Esophagus muscularis mucosa (tissue), 4 donors: Measurements from ENCODE around the gene MOB1B. TPM values are rescaled to one million over a fixed set of nuclear protein-coding genes. Genes with fewer than 3 reads are reported as not detected.

Source experiments
- DNase-seq: peaks from one replicate; pipeline ENCODE4 v3.0.0-alpha.2; 2017; ENCODE audit errors: extremely low spot score
- H3K27ac ChIP-seq, 4 donors: fragments of 200-600 bp; sonication (generic); replicated peaks in 1 of 4; 1 replicate in 3 of 4; 2 replicates in 1 of 4; pipeline ENCODE4 v1.5.1; 2016 to 2019; ENCODE audit warnings: mild to moderate bottlenecking in 1 of 4
- H3K27me3 ChIP-seq, 4 donors: fragments of 200-600 bp; sonication (generic); one replicate each; pipeline versions ENCODE4 v1.5.1 to v1.6.0; 2016 to 2019
- H3K36me3 ChIP-seq, 4 donors: fragments of 200-600 bp; sonication (generic); one replicate each; pipeline ENCODE4 v1.5.1; 2016 to 2019
- H3K4me1 ChIP-seq, 4 donors: fragments of 200-600 bp; sonication (generic); one replicate each; pipeline ENCODE4 v1.5.1; 2016 to 2019
- H3K4me3 ChIP-seq, 4 donors: fragments of 200-600 bp; sonication (generic); 1 replicate in 2 of 4; 2 replicates in 2 of 4; pipeline ENCODE4 v1.5.1; 2016 to 2019; ENCODE audit warnings: mild to moderate bottlenecking in 4 of 4, moderate library complexity in 1 of 4
- H3K9me3 ChIP-seq, 4 donors: fragments of 200-600 bp; sonication (generic); 1 replicate in 3 of 4; 2 replicates in 1 of 4; pipeline ENCODE4 v1.5.1; 2016 to 2019
- EP300 ChIP-seq: sonication (generic); formaldehyde crosslinking; IDR thresholded peaks from one replicate; pipeline ENCODE4 v1.6.1; 2017; ENCODE audit warnings: antibody characterized with exemption
- POLR2A ChIP-seq: fragments of 450-650 bp; IDR thresholded peaks from one replicate; pipeline ENCODE4 v1.6.1; 2017; ENCODE audit warnings: antibody characterized with exemption, moderate library complexity, mild to moderate bottlenecking, low read depth
- POLR2AphosphoS5 ChIP-seq, 2 donors: sonication (generic); formaldehyde crosslinking; IDR thresholded peaks; one replicate each; pipeline ENCODE4 v1.6.1; 2017; ENCODE audit warnings: antibody characterized with exemption in 2 of 2
- WGBS: methylation state at CpG from one replicate; pipeline ENCODE4 v1.1.5; 2018; 5-methylcytosine and 5-hydroxymethylcytosine counted together
- intact Hi-C: fragments of 100-400 bp; cut with DNase I; formaldehyde crosslinking; loops from one replicate; pipeline ENCODE4 v1.15.1; 2023
- total RNA-seq, 4 donors: library from RNA; depleted of rRNA; stranded (reverse); fragments of >200 nt; gene quantifications; one replicate each; pipeline versions ENCODE4 v1.1.0 to v1.2.1, GENCODE V29; 2016
- TF ChIP-seq, protein P1 (sequence below), 3 experiments: fragments of 200-600 bp in 2 of 3; fragments of 450-650 bp in 1 of 3; sonication (generic) in 2 of 3; IDR thresholded peaks; one replicate each; pipeline ENCODE4 v1.5.1; 2017 to 2019; ENCODE audit warnings: antibody characterized with exemption in 3 of 3, mild to moderate bottlenecking in 2 of 3, moderate library complexity in 1 of 3

MOB1B gene
- total RNA-seq, 4 donors from 2014 or later: 15.0 to 19.4 (median 16.6) TPM

DNA sequence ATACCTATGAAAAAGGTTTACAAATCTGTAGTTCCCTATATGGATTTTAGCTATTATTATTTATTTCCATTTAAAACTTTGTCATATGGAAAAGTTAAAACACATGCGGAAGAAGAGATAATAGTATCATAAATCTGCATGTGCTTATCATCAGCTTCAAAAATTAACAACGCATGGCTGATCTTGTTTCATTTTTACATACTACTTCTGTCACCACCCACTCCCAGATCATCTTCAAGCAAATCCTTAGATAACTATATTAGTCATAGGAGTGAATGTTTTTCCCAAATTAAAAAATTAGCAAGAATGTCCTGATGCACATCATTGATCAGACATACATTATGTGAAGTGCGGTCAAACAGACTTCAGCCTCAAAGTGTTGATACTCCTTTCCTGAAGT, 24.6 kb upstream of the MOB1B start:
- H3K9me3 ChIP-seq: no peaks in the 10 kb centered on the region
- 90% methylated on average over 3 of the region's 3 CpGs for WGBS
- DNase-seq: no peak
- H3K27ac ChIP-seq: no peak overlapping the region
- H3K36me3 ChIP-seq: no peaks in the 10 kb centered on the region
- H3K4me3 ChIP-seq: no peak overlapping the region
- H3K4me1 ChIP-seq: no peaks in the 10 kb centered on the region
- intact Hi-C loops: no loop called here
- H3K27me3 ChIP-seq: no peaks in the 10 kb centered on the region
- no peak for TF ChIP-seq EP300
- TF ChIP-seq, protein P1, sequence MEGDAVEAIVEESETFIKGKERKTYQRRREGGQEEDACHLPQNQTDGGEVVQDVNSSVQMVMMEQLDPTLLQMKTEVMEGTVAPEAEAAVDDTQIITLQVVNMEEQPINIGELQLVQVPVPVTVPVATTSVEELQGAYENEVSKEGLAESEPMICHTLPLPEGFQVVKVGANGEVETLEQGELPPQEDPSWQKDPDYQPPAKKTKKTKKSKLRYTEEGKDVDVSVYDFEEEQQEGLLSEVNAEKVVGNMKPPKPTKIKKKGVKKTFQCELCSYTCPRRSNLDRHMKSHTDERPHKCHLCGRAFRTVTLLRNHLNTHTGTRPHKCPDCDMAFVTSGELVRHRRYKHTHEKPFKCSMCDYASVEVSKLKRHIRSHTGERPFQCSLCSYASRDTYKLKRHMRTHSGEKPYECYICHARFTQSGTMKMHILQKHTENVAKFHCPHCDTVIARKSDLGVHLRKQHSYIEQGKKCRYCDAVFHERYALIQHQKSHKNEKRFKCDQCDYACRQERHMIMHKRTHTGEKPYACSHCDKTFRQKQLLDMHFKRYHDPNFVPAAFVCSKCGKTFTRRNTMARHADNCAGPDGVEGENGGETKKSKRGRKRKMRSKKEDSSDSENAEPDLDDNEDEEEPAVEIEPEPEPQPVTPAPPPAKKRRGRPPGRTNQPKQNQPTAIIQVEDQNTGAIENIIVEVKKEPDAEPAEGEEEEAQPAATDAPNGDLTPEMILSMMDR (IDR thresholded peaks at IDR 0.05): no peak
- no peak for TF ChIP-seq POLR2A
- TF ChIP-seq POLR2AphosphoS5 (IDR thresholded peaks at IDR 0.05): no peak

DNA sequence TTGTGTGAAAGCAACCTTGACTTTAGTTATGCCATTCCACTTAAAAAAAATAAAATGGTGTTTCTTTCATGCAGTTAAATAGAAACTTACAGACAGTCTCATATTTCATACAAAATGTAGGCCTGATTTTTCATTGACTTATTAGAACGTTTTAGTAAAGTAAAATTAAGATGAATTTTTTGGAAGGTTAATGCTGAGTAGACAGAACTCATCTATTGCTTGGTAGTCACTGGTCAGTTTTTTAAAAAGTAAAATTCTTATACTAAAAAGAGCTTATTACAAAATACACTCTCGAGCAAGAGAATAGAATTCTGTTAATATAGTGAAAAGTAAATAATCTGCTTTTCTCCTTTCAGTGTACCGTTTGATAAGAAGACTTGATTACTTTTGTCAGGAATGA, 21.4 kb upstream of the MOB1B start:
- no peak for DNase-seq

DNA sequence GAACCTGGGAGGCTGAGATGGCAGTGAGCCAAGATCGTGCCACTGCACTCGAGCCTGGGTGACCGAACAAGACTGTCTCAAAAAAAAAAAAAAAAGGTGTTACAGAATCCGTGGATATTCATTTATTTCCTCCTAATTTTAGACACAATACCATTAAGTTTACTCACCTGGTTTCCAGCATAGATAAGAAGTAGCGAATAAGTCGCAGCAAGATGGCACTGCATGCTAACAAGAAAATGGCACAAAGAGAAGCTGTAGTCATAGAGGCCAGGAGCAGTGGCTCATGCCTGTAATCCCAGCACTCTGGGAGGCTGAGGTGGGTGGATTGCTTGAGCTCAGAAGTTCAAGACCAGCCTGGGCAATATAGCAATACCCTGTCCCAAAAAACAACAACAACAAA, 17.0 kb upstream of the MOB1B start:
- intact Hi-C loops: no loop called here
- Histone ChIP-seq H3K27ac (no peak overlapping the region), H3K27me3 (no peaks in the 10 kb centered on the region), H3K4me3 (no peak overlapping the region), H3K36me3 (no peaks in the 10 kb centered on the region), H3K4me1 (no peaks in the 10 kb centered on the region), H3K9me3 (no peaks in the 10 kb centered on the region)
- no peak for DNase-seq
- no peak for TF ChIP-seq POLR2A
- no peak for TF ChIP-seq POLR2AphosphoS5 (IDR thresholded peaks at IDR 0.05)
- TF ChIP-seq, protein P1 (IDR thresholded peaks at IDR 0.05): peak in 1 of 3 experiments; percentile 10
- no peak for TF ChIP-seq EP300
- WGBS: 58% methylated on average over 6 of the region's 6 CpGs

More for the DNA sequence above, 21.4 kb upstream of the MOB1B start:
- 84% methylated on average over 3 of the region's 3 CpGs for WGBS
- no peaks in the 10 kb centered on the region for H3K4me1 ChIP-seq
- intact Hi-C loops: no loop called here
- H3K36me3 ChIP-seq: no peaks in the 10 kb centered on the region
- no peak overlapping the region for H3K27ac ChIP-seq
- H3K4me3 ChIP-seq: no peak overlapping the region
- no peaks in the 10 kb centered on the region for H3K9me3 ChIP-seq
- H3K27me3 ChIP-seq: no peaks in the 10 kb centered on the region
- TF ChIP-seq EP300: no peak
- TF ChIP-seq POLR2AphosphoS5 (IDR thresholded peaks at IDR 0.05): no peak
- no peak for TF ChIP-seq POLR2A
- TF ChIP-seq, protein P1 (IDR thresholded peaks at IDR 0.05): no peak

GRCh38 chr4:70892086-70892769, 9.9 kb upstream of the MOB1B start:
- intact Hi-C loops: no loop called here
- no peaks in the 10 kb centered on the region for H3K27me3 ChIP-seq
- peaks cover 10 to 17% (median 14%) of the 10 kb centered on the region in 4 donors for H3K4me1 ChIP-seq
- H3K27ac ChIP-seq: no peak overlapping the region
- H3K36me3 ChIP-seq: no peaks in the 10 kb centered on the region
- WGBS: 80% methylated on average over 11 of the region's 11 CpGs
- TF ChIP-seq POLR2A: no peak
- TF ChIP-seq POLR2AphosphoS5 (IDR thresholded peaks at IDR 0.05): no peak
- TF ChIP-seq, protein P1 (IDR thresholded peaks at IDR 0.05): no peak
- TF ChIP-seq EP300: no peak
- no peak for DNase-seq
- no peak overlapping the region for H3K4me3 ChIP-seq
- H3K9me3 ChIP-seq: no peaks in the 10 kb centered on the region

GRCh38 chr4:70893790-70894189, 8.4 kb upstream of the MOB1B start:
- Histone ChIP-seq H3K9me3 (no peaks in the 10 kb centered on the region), H3K27ac (no peak overlapping the region), H3K4me3 (no peak overlapping the region), H3K27me3 (no peaks in the 10 kb centered on the region), H3K4me1 (peaks cover 10 to 17% (median 14%) of the 10 kb centered on the region in 4 donors), H3K36me3 (no peaks in the 10 kb centered on the region)
- 73% methylated on average over 7 of the region's 7 CpGs for WGBS
- DNase-seq: no peak
- intact Hi-C loops: no loop called here
- TF ChIP-seq EP300 (no peak), POLR2AphosphoS5 (IDR thresholded peaks at IDR 0.05) (no peak), POLR2A (no peak)
- TF ChIP-seq, protein P1 (IDR thresholded peaks at IDR 0.05): no peak
